ENCODE results near the gene FAM89B. TPM values are rescaled to one million over a fixed set of nuclear protein-coding genes. Genes with fewer than 3 reads are reported as not detected.
A peak's percentile ranks its signal among the peaks of the same experiment; 100 is the strongest.
"Not testable (repeated sequence)": the region's sequence is repeated elsewhere in the genome, so short reads cannot be mapped to it uniquely, and the experiment has no call there.

Gene FAM89B
- polyA plus RNA-seq, 2 donors: 27.9 to 36.5 TPM

DNA sequence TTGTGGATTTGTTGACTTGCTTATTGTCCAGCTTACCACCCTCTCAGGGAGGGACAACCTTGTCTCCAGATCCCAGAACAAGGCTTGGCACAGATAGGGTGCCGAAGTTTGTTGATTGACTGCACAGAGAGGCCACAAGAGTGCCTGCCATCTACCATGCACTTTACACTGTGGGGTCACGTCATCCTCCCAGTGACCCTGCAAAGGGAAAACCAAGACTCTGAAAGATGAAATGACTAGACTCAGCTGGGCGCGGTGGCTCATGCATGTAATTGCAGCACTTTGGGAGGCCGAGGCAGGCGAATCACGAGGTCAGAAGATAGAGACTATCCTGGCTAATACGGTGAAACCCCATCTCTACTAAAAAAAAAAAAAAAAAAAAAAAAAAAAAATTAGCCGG, 9.6 kb upstream of the FAM89B start:
- Histone ChIP-seq H3K27ac (ENCODE audit: low read depth in 2 of 2, low read length in 1 of 2) (no peak overlapping the region), H3K9me3 (ENCODE audit: control insufficient read depth in 2 of 2, insufficient read depth in 1 of 2, low read depth in 1 of 2, low read length in 1 of 2) (no peaks in the 10 kb centered on the region), H3K27me3 (ENCODE audit: control insufficient read depth in 1 of 2, insufficient read depth in 2 of 2, low read length in 2 of 2) (no peaks in the 10 kb centered on the region), H3K4me3 (ENCODE audit: low read depth in 1 of 2, low read length in 2 of 2) (no peak overlapping the region), H3K36me3 (ENCODE audit: control insufficient read depth in 2 of 2, insufficient read depth in 2 of 2, low read length in 1 of 2) (peaks cover 0 to under 1% of the 10 kb centered on the region in 2 donors), H3K4me1 (ENCODE audit: control insufficient read depth in 2 of 2, insufficient read depth in 2 of 2, low read length in 1 of 2) (peaks cover 0 to 14% of the 10 kb centered on the region in 2 donors)
- WGBS, 2 donors: 83 to 91% methylated on average over 8 to 9 of the region's 9 CpGs

DNA sequence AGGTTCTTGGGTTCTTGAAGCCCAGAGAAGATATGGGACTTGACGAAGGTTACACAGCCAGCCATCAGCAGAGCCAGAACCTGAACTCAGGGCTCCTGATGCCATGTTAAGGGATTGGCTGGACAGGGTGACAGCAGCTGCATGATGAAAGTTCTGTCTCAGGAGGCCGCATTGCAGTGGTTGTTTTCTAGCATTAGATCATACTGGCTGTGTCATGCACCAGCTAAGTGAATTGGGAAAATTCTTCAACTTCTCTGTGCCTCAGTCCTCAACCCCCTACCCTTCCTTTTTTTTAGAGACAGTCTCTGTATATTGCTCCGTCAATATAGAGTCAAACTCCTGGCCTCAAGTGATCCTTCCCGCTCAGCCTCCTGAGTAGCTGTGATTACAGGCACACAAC, 8.7 kb upstream of the FAM89B start:
- H3K9me3 ChIP-seq (ENCODE audit: control insufficient read depth in 2 of 2, insufficient read depth in 1 of 2, low read depth in 1 of 2, low read length in 1 of 2): no peaks in the 10 kb centered on the region
- WGBS, 2 donors: 92 to 95% methylated on average over 4 of the region's 4 CpGs
- H3K4me3 ChIP-seq (ENCODE audit: low read depth in 1 of 2, low read length in 2 of 2): no peak overlapping the region
- no peak overlapping the region for H3K27ac ChIP-seq (ENCODE audit: low read depth in 2 of 2, low read length in 1 of 2)
- H3K4me1 ChIP-seq (ENCODE audit: control insufficient read depth in 2 of 2, insufficient read depth in 2 of 2, low read length in 1 of 2): peaks cover 0 to 14% of the 10 kb centered on the region in 2 donors
- H3K27me3 ChIP-seq (ENCODE audit: control insufficient read depth in 1 of 2, insufficient read depth in 2 of 2, low read length in 2 of 2): no peaks in the 10 kb centered on the region
- peaks cover 0 to 5% of the 10 kb centered on the region in 2 donors for H3K36me3 ChIP-seq (ENCODE audit: control insufficient read depth in 2 of 2, insufficient read depth in 2 of 2, low read length in 1 of 2)

DNA sequence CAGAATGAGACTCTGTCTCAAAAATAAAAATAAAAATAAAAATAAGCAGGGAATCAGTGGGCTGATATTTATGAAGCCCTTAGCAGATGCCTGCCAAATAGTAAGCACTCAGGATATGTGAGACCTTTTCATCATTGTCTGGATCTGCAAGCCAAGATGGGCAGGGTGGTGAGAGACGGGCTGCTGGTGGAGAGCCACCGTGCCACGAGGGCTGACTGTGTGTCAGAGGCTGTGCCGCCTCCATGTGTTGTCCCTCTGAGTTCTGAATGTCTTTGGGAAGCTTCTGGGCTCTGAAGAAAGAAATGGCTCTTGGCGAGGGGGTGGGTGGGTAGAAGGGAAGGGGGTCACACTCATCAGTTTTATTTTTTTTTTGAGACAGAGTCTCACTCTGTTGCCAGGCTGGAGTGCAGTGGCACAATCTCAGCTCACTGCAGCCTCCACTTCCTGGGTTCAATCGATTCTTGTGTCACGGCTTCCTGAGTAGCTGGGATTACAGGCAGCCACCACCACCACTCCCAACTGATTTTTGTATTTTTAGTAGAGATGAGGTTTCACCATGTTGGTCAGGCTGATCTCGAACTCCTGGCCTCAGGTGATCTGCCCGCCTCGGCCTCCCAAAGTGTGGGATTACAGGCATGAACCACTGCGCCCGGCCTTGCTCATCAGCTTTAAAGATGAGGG, 7.3 kb upstream of the FAM89B start:
- not testable (repeated sequence) for H3K4me3 ChIP-seq (ENCODE audit: low read depth in 1 of 2, low read length in 2 of 2)
- 82 to 88% methylated on average over 12 of the region's 12 CpGs for WGBS, 2 donors

DNA sequence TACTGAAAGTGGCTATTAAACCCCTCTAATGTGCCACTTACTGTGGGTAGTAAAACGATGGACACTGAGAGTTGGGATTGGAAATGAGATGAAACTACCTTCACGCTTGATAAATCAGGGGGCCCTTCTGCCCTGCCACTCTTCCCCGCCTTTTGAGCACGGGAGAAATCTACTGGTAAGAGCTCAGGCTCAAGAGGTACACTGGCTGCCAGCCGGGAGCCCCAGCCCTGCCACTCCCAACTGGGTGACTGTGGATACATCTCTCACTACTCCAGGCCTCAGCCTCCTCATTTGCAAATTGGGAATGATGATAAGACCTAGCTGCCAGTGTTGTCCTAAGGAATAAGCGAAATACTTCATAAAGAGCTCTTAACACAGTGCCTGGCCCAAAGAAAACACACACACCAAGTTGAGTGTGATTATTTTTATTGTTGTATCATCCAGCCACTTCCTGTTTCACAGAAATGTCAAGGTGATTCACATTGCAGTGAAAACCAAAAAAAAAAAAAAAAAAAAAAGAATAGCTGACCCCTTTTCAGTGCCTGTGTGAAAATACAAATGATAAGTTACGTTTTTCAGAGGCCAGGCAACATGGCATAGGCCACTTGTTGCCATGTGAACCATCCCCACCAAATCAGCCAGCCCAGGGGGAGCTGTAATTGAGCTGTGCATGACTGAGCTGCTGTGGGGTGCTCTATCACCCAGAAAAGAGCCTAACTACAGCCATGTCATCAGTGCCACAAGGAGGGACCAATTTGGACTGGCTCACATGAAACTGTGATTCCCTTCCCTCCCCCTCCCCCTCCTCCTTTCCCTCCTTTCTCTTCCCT, 6.5 kb upstream of the FAM89B start:
- H3K4me1 ChIP-seq (ENCODE audit: control insufficient read depth in 2 of 2, insufficient read depth in 2 of 2, low read length in 1 of 2): peaks cover 0 to 11% of the 10 kb centered on the region in 2 donors
- H3K36me3 ChIP-seq (ENCODE audit: control insufficient read depth in 2 of 2, insufficient read depth in 2 of 2, low read length in 1 of 2): peaks cover 0 to 5% of the 10 kb centered on the region in 2 donors
- H3K4me3 ChIP-seq (ENCODE audit: low read depth in 1 of 2, low read length in 2 of 2): no peak overlapping the region
- 72 to 73% methylated on average over 7 of the region's 7 CpGs for WGBS, 2 donors
- H3K27ac ChIP-seq (ENCODE audit: low read depth in 2 of 2, low read length in 1 of 2): peak overlapping the region; percentile 47 to 65
- no peaks in the 10 kb centered on the region for H3K9me3 ChIP-seq (ENCODE audit: control insufficient read depth in 2 of 2, insufficient read depth in 1 of 2, low read depth in 1 of 2, low read length in 1 of 2)
- no peaks in the 10 kb centered on the region for H3K27me3 ChIP-seq (ENCODE audit: control insufficient read depth in 1 of 2, insufficient read depth in 2 of 2, low read length in 2 of 2)

More for the DNA sequence above, 7.3 kb upstream of the FAM89B start:
- peaks cover 0 to 16% of the 10 kb centered on the region in 2 donors for H3K4me1 ChIP-seq (ENCODE audit: control insufficient read depth in 2 of 2, insufficient read depth in 2 of 2, low read length in 1 of 2)
- H3K27me3 ChIP-seq (ENCODE audit: control insufficient read depth in 1 of 2, insufficient read depth in 2 of 2, low read length in 2 of 2); H3K36me3 ChIP-seq (ENCODE audit: control insufficient read depth in 2 of 2, insufficient read depth in 2 of 2, low read length in 1 of 2); H3K9me3 ChIP-seq (ENCODE audit: control insufficient read depth in 2 of 2, insufficient read depth in 1 of 2, low read depth in 1 of 2, low read length in 1 of 2): not testable (repeated sequence)
- peak overlapping the region; percentile 24 to 47 for H3K27ac ChIP-seq (ENCODE audit: low read depth in 2 of 2, low read length in 1 of 2)

DNA sequence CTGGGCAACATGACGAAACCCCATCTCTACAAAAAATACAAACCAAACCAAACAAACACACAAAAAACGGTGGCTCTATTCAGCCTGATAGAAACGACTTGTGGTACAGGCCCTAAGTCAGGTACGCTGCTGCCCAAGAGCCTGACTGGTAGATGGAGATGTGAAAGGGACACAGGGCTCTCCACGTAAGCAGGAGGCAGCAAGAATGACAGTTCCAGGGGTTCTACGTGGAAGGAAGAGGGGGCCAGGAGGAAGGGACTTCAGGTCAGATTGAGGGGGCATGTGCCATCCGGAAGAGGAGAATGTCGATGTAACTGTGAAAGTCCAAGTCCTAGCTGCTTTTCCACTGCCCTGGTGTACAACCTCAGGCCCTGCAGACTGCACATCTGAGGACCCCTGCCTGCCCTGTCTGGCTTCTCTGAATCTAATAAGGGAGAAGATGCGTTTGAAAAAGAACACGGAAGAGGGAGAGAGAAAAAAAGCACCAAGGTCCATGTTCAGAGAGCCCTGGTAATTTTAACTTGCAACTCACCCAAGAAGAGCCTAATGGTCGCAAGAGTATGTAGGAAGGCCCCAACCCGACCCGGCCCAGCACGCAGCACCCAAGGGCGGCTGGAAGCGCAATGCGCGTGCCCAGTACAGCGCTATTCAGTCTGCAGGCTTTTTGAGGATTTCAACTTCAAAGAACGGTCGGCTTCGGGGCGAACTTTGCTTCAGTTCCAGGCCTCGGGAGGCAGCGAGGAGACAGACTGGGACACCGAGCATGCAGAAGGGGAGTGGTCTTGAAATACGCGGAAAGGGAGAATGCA, 3.0 kb upstream of the FAM89B start:
- Histone ChIP-seq H3K4me3 (ENCODE audit: low read depth in 1 of 2, low read length in 2 of 2) (peak overlapping the region; percentile 88 to 89), H3K27ac (ENCODE audit: low read depth in 2 of 2, low read length in 1 of 2) (peak overlapping the region; percentile 99 to 100), H3K9me3 (ENCODE audit: control insufficient read depth in 2 of 2, insufficient read depth in 1 of 2, low read depth in 1 of 2, low read length in 1 of 2) (no peaks in the 10 kb centered on the region), H3K36me3 (ENCODE audit: control insufficient read depth in 2 of 2, insufficient read depth in 2 of 2, low read length in 1 of 2) (peaks cover 0 to 10% of the 10 kb centered on the region in 2 donors), H3K4me1 (ENCODE audit: control insufficient read depth in 2 of 2, insufficient read depth in 2 of 2, low read length in 1 of 2) (peaks cover 0 to 25% of the 10 kb centered on the region in 2 donors), H3K27me3 (ENCODE audit: control insufficient read depth in 1 of 2, insufficient read depth in 2 of 2, low read length in 2 of 2) (no peaks in the 10 kb centered on the region)
- WGBS, 2 donors: 5% methylated on average over 28 of the region's 28 CpGs

DNA sequence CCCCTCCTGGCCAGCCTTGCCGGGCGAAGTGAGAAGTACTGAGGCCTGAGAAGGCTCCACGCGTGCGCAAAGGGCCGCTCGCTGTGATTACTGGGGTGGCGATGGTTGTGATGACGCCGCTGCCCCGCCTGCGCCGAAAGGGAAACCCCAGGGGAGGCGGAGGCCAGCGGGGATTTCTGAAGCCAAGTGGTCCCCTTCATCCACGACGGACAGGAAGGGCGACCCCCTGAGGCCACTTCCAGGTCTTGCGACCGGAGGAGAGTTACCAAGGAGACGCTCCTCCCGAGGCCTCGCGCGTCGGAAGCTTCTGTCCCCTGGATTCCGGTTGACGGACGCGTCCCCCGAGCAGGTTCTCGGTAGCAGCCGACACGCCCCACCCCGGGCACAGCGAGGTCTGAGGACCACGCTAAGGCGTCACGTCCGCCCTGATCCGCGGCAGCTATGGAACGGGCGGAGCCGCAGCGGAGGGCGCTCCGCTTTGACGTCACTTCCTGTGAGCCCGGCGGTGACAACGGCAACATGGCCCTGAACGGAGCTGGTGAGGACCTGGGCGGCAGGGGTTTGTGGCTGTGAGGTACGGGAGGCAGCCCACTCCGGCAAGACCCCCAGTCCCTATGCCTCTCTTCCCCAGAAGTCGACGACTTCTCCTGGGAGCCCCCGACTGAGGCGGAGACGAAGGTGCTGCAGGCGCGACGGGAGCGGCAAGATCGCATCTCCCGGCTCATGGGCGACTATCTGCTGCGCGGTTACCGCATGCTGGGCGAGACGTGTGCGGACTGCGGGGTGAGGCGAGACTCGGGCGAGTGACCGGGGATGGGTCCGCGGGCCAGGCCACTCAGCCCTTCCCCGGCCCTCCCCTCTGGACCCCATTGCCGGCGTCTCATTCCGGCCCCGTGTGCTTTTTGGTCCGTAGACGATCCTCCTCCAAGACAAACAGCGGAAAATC, 2.1 kb upstream of the FAM89B start, which contains the start of gene ZNRD2:
ZNRD2 (plus strand) TSS at position 505 of the 946 bp plus-strand sequence; CDS start at position 520, 15 bp downstream.
- WGBS, 2 donors: 0% methylated on average over 84 to 89 of the region's 89 CpGs
- H3K27me3 ChIP-seq (ENCODE audit: control insufficient read depth in 1 of 2, insufficient read depth in 2 of 2, low read length in 2 of 2): no peaks in the 10 kb centered on the region
- peaks cover 0 to 30% of the 10 kb centered on the region in 2 donors for H3K4me1 ChIP-seq (ENCODE audit: control insufficient read depth in 2 of 2, insufficient read depth in 2 of 2, low read length in 1 of 2)
- H3K4me3 ChIP-seq (ENCODE audit: low read depth in 1 of 2, low read length in 2 of 2): peak within 1 kb of the TSS; percentile 88 to 89
- H3K9me3 ChIP-seq (ENCODE audit: control insufficient read depth in 2 of 2, insufficient read depth in 1 of 2, low read depth in 1 of 2, low read length in 1 of 2): no peaks in the 10 kb centered on the region
- H3K36me3 ChIP-seq (ENCODE audit: control insufficient read depth in 2 of 2, insufficient read depth in 2 of 2, low read length in 1 of 2): peaks cover 0 to 10% of the 10 kb centered on the region in 2 donors
- H3K27ac ChIP-seq (ENCODE audit: low read depth in 2 of 2, low read length in 1 of 2): peak within 1 kb of the TSS; percentile 99 to 100

DNA sequence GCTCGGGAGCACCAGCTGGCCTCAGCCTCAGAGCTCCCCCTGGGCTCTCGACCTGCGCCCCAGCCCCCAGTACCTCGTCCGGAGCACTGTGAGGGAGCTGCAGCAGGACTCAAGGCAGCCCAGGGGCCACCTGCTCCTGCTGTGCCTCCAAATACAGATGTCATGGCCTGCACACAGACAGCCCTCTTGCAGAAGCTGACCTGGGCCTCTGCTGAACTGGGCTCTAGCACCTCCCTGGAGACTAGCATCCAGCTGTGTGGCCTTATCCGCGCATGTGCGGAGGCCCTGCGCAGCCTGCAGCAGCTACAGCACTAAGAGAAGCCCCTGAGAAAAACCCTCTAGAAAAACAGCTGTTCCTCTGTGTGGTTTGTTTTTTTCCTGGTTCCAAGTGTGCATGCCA, 918 bp upstream of the FAM89B start:
- no peaks in the 10 kb centered on the region for H3K27me3 ChIP-seq (ENCODE audit: control insufficient read depth in 1 of 2, insufficient read depth in 2 of 2, low read length in 2 of 2)
- peaks cover 0 to 10% of the 10 kb centered on the region in 2 donors for H3K36me3 ChIP-seq (ENCODE audit: control insufficient read depth in 2 of 2, insufficient read depth in 2 of 2, low read length in 1 of 2)
- peak overlapping the region in 1 of 2 donors; percentile 88 for H3K4me3 ChIP-seq (ENCODE audit: low read depth in 1 of 2, low read length in 2 of 2)
- peak overlapping the region; percentile 13 to 96 for H3K27ac ChIP-seq (ENCODE audit: low read depth in 2 of 2, low read length in 1 of 2)
- WGBS, 2 donors: 72 to 76% methylated on average over 8 to 9 of the region's 9 CpGs
- H3K4me1 ChIP-seq (ENCODE audit: control insufficient read depth in 2 of 2, insufficient read depth in 2 of 2, low read length in 1 of 2): peaks cover 0 to 33% of the 10 kb centered on the region in 2 donors
- no peaks in the 10 kb centered on the region for H3K9me3 ChIP-seq (ENCODE audit: control insufficient read depth in 2 of 2, insufficient read depth in 1 of 2, low read depth in 1 of 2, low read length in 1 of 2)

DNA sequence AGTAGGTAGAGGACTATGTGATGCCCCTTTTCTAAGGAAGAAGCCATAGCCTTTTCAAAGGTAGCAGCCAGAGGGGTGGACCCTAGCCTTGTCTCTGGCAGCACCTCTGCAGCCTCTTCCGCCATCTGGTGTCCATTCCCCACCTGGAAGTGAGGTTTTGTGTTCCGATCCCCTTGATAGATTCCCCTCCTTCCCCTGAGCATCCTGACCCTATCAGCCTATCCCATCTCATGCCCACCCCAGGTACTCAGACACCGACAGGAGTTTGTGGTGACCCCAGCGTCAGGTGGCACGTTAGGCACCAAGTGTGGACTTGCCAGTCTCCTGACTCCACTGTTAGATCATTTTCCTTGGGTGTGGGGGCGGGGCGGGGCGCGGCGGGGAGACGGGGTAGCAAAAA, 398 bp upstream of the FAM89B start:
- Histone ChIP-seq H3K27ac (ENCODE audit: low read depth in 2 of 2, low read length in 1 of 2) (peak overlapping the region; percentile 96 to 97), H3K36me3 (ENCODE audit: control insufficient read depth in 2 of 2, insufficient read depth in 2 of 2, low read length in 1 of 2) (peaks cover 0 to 10% of the 10 kb centered on the region in 2 donors), H3K4me1 (ENCODE audit: control insufficient read depth in 2 of 2, insufficient read depth in 2 of 2, low read length in 1 of 2) (peaks cover 0 to 33% of the 10 kb centered on the region in 2 donors), H3K9me3 (ENCODE audit: control insufficient read depth in 2 of 2, insufficient read depth in 1 of 2, low read depth in 1 of 2, low read length in 1 of 2) (no peaks in the 10 kb centered on the region), H3K27me3 (ENCODE audit: control insufficient read depth in 1 of 2, insufficient read depth in 2 of 2, low read length in 2 of 2) (no peaks in the 10 kb centered on the region), H3K4me3 (ENCODE audit: low read depth in 1 of 2, low read length in 2 of 2) (peak overlapping the region; percentile 13 to 71)
- 5% methylated on average over 11 of the region's 11 CpGs for WGBS, 2 donors
